Natural killer cell (primary cell): ENCODE measurements around the gene CCDC198. TPM values are rescaled to one million over a fixed set of nuclear protein-coding genes. Genes with fewer than 3 reads are reported as not detected.

Experiments used
- ATAC-seq, 3 donors: fragments of 150-1000 bp in 2 of 3; fragments of 200-7000 bp in 1 of 3; cut with Tn5 transposase; 1 replicate in 1 of 3; 2 replicates in 2 of 3; pipeline ENCODE4 v1.10.0; 2021; ENCODE audit warnings: mild to moderate bottlenecking in 2 of 3, moderate library complexity in 2 of 3
- DNase-seq, 2 donors: peaks; one replicate each; pipeline versions ENCODE4 v3.0.0 to v3.0.0-alpha.2; 2013 to 2021; ENCODE audit warnings: mixed read lengths in 1 of 2
- H3K27ac ChIP-seq: one replicate; pipeline ENCODE4 v1.5.1; 2013; ENCODE audit warnings: mild to moderate bottlenecking, low read length
- H3K27me3 ChIP-seq: one replicate; pipeline ENCODE4 v1.6.1; 2013; ENCODE audit warnings: low read length; ENCODE audit not compliant: control insufficient read depth, insufficient read depth
- H3K36me3 ChIP-seq: one replicate; pipeline ENCODE4 v1.6.1; 2013; ENCODE audit warnings: low read length; ENCODE audit not compliant: control insufficient read depth, insufficient read depth
- H3K4me1 ChIP-seq: one replicate; pipeline ENCODE4 v1.6.1; 2013; ENCODE audit warnings: low read length; ENCODE audit not compliant: control insufficient read depth, insufficient read depth
- H3K4me3 ChIP-seq: one replicate; pipeline ENCODE4 v1.5.1; 2013; ENCODE audit warnings: low read length
- H3K9me3 ChIP-seq: one replicate; pipeline ENCODE4 v1.6.1; 2013; ENCODE audit warnings: low read length; ENCODE audit not compliant: control insufficient read depth, insufficient read depth
- H3K27ac Mint-ChIP-seq, 2 donors: one replicate each; pipeline ENCODE4 v1.8.0; 2022; ENCODE audit warnings: mild to moderate bottlenecking in 2 of 2, mixed read lengths in 2 of 2, moderate library complexity in 1 of 2
- H3K27me3 Mint-ChIP-seq, 2 donors: one replicate each; pipeline ENCODE4 v1.8.0; 2022; ENCODE audit warnings: low read depth in 2 of 2, mixed read lengths in 2 of 2
- H3K36me3 Mint-ChIP-seq: one replicate; pipeline ENCODE4 v1.8.0; 2022; ENCODE audit warnings: mixed read lengths
- H3K4me1 Mint-ChIP-seq, 2 donors: one replicate each; pipeline ENCODE4 v1.8.0; 2022; ENCODE audit warnings: mixed read lengths in 2 of 2
- H3K4me3 Mint-ChIP-seq: one replicate; pipeline ENCODE4 v1.8.0; 2022; ENCODE audit warnings: mild to moderate bottlenecking, moderate library complexity, mixed read lengths
- H3K9me3 Mint-ChIP-seq, 2 donors: one replicate each; pipeline ENCODE4 v1.8.0; 2022; ENCODE audit warnings: mixed read lengths in 2 of 2
- CTCF ChIP-seq: fragments of 200-600 bp; IDR thresholded peaks from one replicate; pipeline ENCODE4 v1.8.0; 2022; ENCODE audit warnings: antibody characterized with exemption
- WGBS: methylation state at CpG from one replicate; pipeline ENCODE4 v1.1.7; 2013; ENCODE audit warnings: missing lambda C conversion rate; ENCODE audit not compliant: insufficient coverage; 5-methylcytosine and 5-hydroxymethylcytosine counted together
- intact Hi-C: fragments of 100-400 bp; cut with micrococcal nuclease; formaldehyde crosslinking; loops from one replicate; pipeline ENCODE4 v1.14.2; 2022
- total RNA-seq, 4 donors: library from RNA; stranded (reverse); fragments of 120-200 nt in 1 of 4; gene quantifications; one replicate each; pipeline versions ENCODE4 v1.2.3 to v1.2.4, GENCODE V29; 2013 to 2022

CCDC198 gene
- total RNA-seq, 3 donors from 2014 or later (not counting 1 experiment from before 2014, with no cell fraction given) = not detected

GRCh38 chr14:57480051-57480450 is 13.6 kb downstream of the CCDC198 start:
- H3K27ac ChIP-seq = no peak overlapping the region
- Mint-ChIP-seq H3K27me3 (peaks cover 0 to 5% of the 10 kb centered on the region in 2 donors), H3K4me3 (no peak overlapping the region), H3K9me3 (no peaks in the 10 kb centered on the region), H3K36me3 (no peaks in the 10 kb centered on the region), H3K27ac (no peak overlapping the region), H3K4me1 (no peaks in the 10 kb centered on the region)
- ATAC-seq (no peak), DNase-seq (no peak)
- 92% methylated on average over 1 of the region's 1 CpG for WGBS
- H3K36me3 ChIP-seq = no peaks in the 10 kb centered on the region
- no peaks in the 10 kb centered on the region for H3K4me1 ChIP-seq
- H3K4me3 ChIP-seq = no peak overlapping the region
- no peak for TF ChIP-seq CTCF
- H3K9me3 ChIP-seq = no peaks in the 10 kb centered on the region
- no peaks in the 10 kb centered on the region for H3K27me3 ChIP-seq
- intact Hi-C loops = no loop called here

- Histone ChIP-seq H3K36me3 (no peaks in the 10 kb centered on the region), H3K9me3 (no peaks in the 10 kb centered on the region), H3K27me3 (no peaks in the 10 kb centered on the region), H3K4me3 (no peak overlapping the region), H3K4me1 (no peaks in the 10 kb centered on the region), H3K27ac (no peak overlapping the region)
- H3K27me3 Mint-ChIP-seq = peaks cover 0 to 5% of the 10 kb centered on the region in 2 donors
- H3K4me1 Mint-ChIP-seq = no peaks in the 10 kb centered on the region
- ATAC-seq (no peak), DNase-seq (no peak)
- no peak overlapping the region for H3K4me3 Mint-ChIP-seq
- no peak for TF ChIP-seq CTCF
- intact Hi-C loops = no loop called here
- H3K9me3 Mint-ChIP-seq = no peaks in the 10 kb centered on the region
- WGBS = 89% methylated on average over 1 of the region's 1 CpG
- no peaks in the 10 kb centered on the region for H3K36me3 Mint-ChIP-seq
- H3K27ac Mint-ChIP-seq = no peak overlapping the region
Measured at GRCh38 chr14:57479197-57479596, 14.5 kb downstream of the CCDC198 start.

- intact Hi-C loops = no loop called here
- Histone ChIP-seq H3K36me3 (no peaks in the 10 kb centered on the region), H3K27me3 (no peaks in the 10 kb centered on the region), H3K4me3 (no peak overlapping the region), H3K4me1 (no peaks in the 10 kb centered on the region), H3K9me3 (no peaks in the 10 kb centered on the region), H3K27ac (no peak overlapping the region)
- ATAC-seq (no peak), DNase-seq (no peak)
- 63% methylated on average over 2 of the region's 2 CpGs for WGBS
- Mint-ChIP-seq H3K4me1 (no peaks in the 10 kb centered on the region), H3K27ac (no peak overlapping the region), H3K9me3 (peaks cover 0 to 3% of the 10 kb centered on the region in 2 donors), H3K27me3 (peaks cover 3 to 5% of the 10 kb centered on the region in 2 donors), H3K4me3 (no peak overlapping the region), H3K36me3 (no peaks in the 10 kb centered on the region)
- TF ChIP-seq CTCF = no peak
Measured at GRCh38 chr14:57478050-57478449, 15.6 kb downstream of the CCDC198 start.

GRCh38 chr14:57470909-57471308 is 22.7 kb downstream of the CCDC198 start:
- WGBS = no CpG with 5 or more reads among the region's 1 CpG
- no peak for TF ChIP-seq CTCF
- H3K27ac Mint-ChIP-seq = no peak overlapping the region

More at GRCh38 chr14:57470909-57471308, 22.7 kb downstream of the CCDC198 start:
- peaks cover 0 to 5% of the 10 kb centered on the region in 2 donors for H3K27me3 Mint-ChIP-seq
- Histone ChIP-seq H3K4me1 (no peaks in the 10 kb centered on the region), H3K36me3 (no peaks in the 10 kb centered on the region), H3K9me3 (no peaks in the 10 kb centered on the region), H3K4me3 (no peak overlapping the region), H3K27ac (no peak overlapping the region), H3K27me3 (no peaks in the 10 kb centered on the region)
- no peak overlapping the region for H3K4me3 Mint-ChIP-seq
- H3K4me1 Mint-ChIP-seq = no peaks in the 10 kb centered on the region
- intact Hi-C loops = no loop called here
- no peaks in the 10 kb centered on the region for H3K36me3 Mint-ChIP-seq
- peaks cover 0 to 3% of the 10 kb centered on the region in 2 donors for H3K9me3 Mint-ChIP-seq
- DNase-seq = no peak
- ATAC-seq = no peak
